NOMO-1 treated with DMSO at 0.1 percent for 48 hours (cell line): ENCODE results near the gene MCAT.

Experiments used
- DNase-seq: peaks from one replicate; lab custom pipeline; 2025; ENCODE audit not compliant: unreplicated experiment; lab: John Stamatoyannopoulos, UW

The MCAT gene

GRCh38 chr22:43173566-43173965 lies 30.4 kb upstream of the MCAT start:
- DNase-seq, result no peak

- no peak for DNase-seq
Observed at GRCh38 chr22:43172191-43172590, 29.0 kb upstream of the MCAT start.

GRCh38 chr22:43171607-43172006 lies 28.4 kb upstream of the MCAT start:
- no peak for DNase-seq

GRCh38 chr22:43171019-43171491 lies 27.9 kb upstream of the MCAT start:
- no peak for DNase-seq

- no peak for DNase-seq
Observed at GRCh38 chr22:43170131-43170480, 26.9 kb upstream of the MCAT start.

GRCh38 chr22:43169310-43170130 lies 26.3 kb upstream of the MCAT start:
- no peak for DNase-seq

GRCh38 chr22:43168471-43169309 lies 25.5 kb upstream of the MCAT start:
- DNase-seq, result no peak

- DNase-seq, result no peak
Observed at GRCh38 chr22:43167001-43167589, 23.9 kb upstream of the MCAT start.

GRCh38 chr22:43166132-43166930 lies 23.1 kb upstream of the MCAT start:
- DNase-seq, result no peak

- no peak for DNase-seq
Observed at GRCh38 chr22:43164636-43165035, 21.4 kb upstream of the MCAT start.

- no peak for DNase-seq
Observed at GRCh38 chr22:43163241-43163795, 20.1 kb upstream of the MCAT start.

GRCh38 chr22:43162412-43163150 lies 19.4 kb upstream of the MCAT start:
- no peak for DNase-seq

GRCh38 chr22:43160497-43161126 lies 17.4 kb upstream of the MCAT start:
- DNase-seq, result no peak

GRCh38 chr22:43159484-43160178 lies 16.4 kb upstream of the MCAT start:
- DNase-seq, result no peak

GRCh38 chr22:43158778-43159483 lies 15.7 kb upstream of the MCAT start:
- DNase-seq, result no peak

- no peak for DNase-seq
Observed at GRCh38 chr22:43157874-43158546, 14.8 kb upstream of the MCAT start.

GRCh38 chr22:43156413-43156812 lies 13.2 kb upstream of the MCAT start:
- no peak for DNase-seq

- DNase-seq, result no peak
Observed at GRCh38 chr22:43155789-43156188, 12.6 kb upstream of the MCAT start.
